Nephron progenitor cell (in vitro differentiated cells): ENCODE data around the gene BRK1.
A peak's percentile ranks its signal among the peaks of the same experiment; 100 is the strongest.
"Not testable (repeated sequence)": the region's sequence is repeated elsewhere in the genome, so short reads cannot be mapped to it uniquely, and the experiment has no call there.

ENCODE experiments used
- DNase-seq: peaks from one replicate; pipeline ENCODE4 v3.0.0; 2021
- H3K27ac Mint-ChIP-seq: 2 replicates; pipeline ENCODE4 v1.8.0; 2021; ENCODE audit warnings: mild to moderate bottlenecking, moderate library complexity, mixed read lengths
- H3K27me3 Mint-ChIP-seq: 2 replicates; pipeline ENCODE4 v1.8.0; 2021; ENCODE audit warnings: mild to moderate bottlenecking, low read depth, mixed read lengths; ENCODE audit not compliant: poor library complexity
- H3K36me3 Mint-ChIP-seq: 2 replicates; pipeline ENCODE4 v1.8.0; 2021; ENCODE audit warnings: low read depth, mixed read lengths
- H3K4me1 Mint-ChIP-seq: 2 replicates; pipeline ENCODE4 v1.8.0; 2021; ENCODE audit warnings: mixed read lengths
- H3K4me3 Mint-ChIP-seq: 2 replicates; pipeline ENCODE4 v1.8.0; 2021; ENCODE audit warnings: mild to moderate bottlenecking, moderate library complexity, mixed read lengths
- H3K9me3 Mint-ChIP-seq: 2 replicates; pipeline ENCODE4 v1.8.0; 2021; ENCODE audit warnings: mild to moderate bottlenecking, moderate library complexity, mixed read lengths
- CTCF ChIP-seq: fragments of 200-600 bp; sonication (generic); IDR thresholded peaks from 2 replicates; pipeline ENCODE4 v1.5.0; 2021; ENCODE audit warnings: antibody characterized with exemption

Gene BRK1

DNA sequence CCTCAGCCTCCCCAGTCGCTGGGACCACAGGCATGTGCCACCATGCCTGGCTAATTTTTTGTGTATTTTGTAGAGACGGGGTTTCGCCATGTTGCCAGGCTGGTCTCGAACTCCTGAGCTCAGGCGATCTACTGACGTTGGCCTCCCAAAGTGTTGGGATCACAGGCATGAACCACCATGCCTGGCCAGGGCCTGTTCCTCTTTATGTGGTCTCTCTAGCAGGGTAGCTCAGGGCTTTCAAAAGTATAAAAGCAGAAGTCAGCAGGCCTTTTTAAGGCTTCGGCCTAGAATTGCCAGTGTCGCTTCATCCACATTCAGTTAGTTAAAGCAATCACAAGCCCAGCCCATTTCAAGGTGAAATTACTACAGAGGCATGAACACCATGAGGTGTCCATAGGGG is 33.8 kb downstream of the BRK1 start:
- H3K9me3 Mint-ChIP-seq = no peaks in the 10 kb centered on the region
- peaks cover 8% of the 10 kb centered on the region for H3K4me1 Mint-ChIP-seq
- peaks cover 73% of the 10 kb centered on the region for H3K36me3 Mint-ChIP-seq
- H3K27ac Mint-ChIP-seq = peak overlapping the region; percentile 72
- no peak overlapping the region for H3K4me3 Mint-ChIP-seq
- no peak for TF ChIP-seq CTCF
- no peak for DNase-seq
- H3K27me3 Mint-ChIP-seq = no peaks in the 10 kb centered on the region

GRCh38 chr3:10150987-10151386 is 35.5 kb downstream of the BRK1 start:
- H3K9me3 Mint-ChIP-seq = no peaks in the 10 kb centered on the region
- H3K27ac Mint-ChIP-seq = no peak overlapping the region
- H3K27me3 Mint-ChIP-seq = no peaks in the 10 kb centered on the region
- DNase-seq = no peak
- no peak for TF ChIP-seq CTCF
- H3K4me3 Mint-ChIP-seq = no peak overlapping the region
- no peaks in the 10 kb centered on the region for H3K4me1 Mint-ChIP-seq
- peaks cover 59% of the 10 kb centered on the region for H3K36me3 Mint-ChIP-seq

GRCh38 chr3:10154335-10155122 is 39.1 kb downstream of the BRK1 start:
- DNase-seq = no peak
- Mint-ChIP-seq H3K4me1 (no peaks in the 10 kb centered on the region), H3K27me3 (no peaks in the 10 kb centered on the region), H3K27ac (peak overlapping the region; percentile 71), H3K4me3 (no peak overlapping the region), H3K9me3 (no peaks in the 10 kb centered on the region), H3K36me3 (peaks cover 37% of the 10 kb centered on the region)
- no peak for TF ChIP-seq CTCF

GRCh38 chr3:10155123-10155472 is 39.6 kb downstream of the BRK1 start:
- peak overlapping the region; percentile 71 for H3K27ac Mint-ChIP-seq
- peaks cover 31% of the 10 kb centered on the region for H3K36me3 Mint-ChIP-seq
- no peaks in the 10 kb centered on the region for H3K27me3 Mint-ChIP-seq
- DNase-seq = no peak
- H3K4me1 Mint-ChIP-seq = no peaks in the 10 kb centered on the region
- no peak overlapping the region for H3K4me3 Mint-ChIP-seq
- H3K9me3 Mint-ChIP-seq = no peaks in the 10 kb centered on the region
- no peak for TF ChIP-seq CTCF

DNA sequence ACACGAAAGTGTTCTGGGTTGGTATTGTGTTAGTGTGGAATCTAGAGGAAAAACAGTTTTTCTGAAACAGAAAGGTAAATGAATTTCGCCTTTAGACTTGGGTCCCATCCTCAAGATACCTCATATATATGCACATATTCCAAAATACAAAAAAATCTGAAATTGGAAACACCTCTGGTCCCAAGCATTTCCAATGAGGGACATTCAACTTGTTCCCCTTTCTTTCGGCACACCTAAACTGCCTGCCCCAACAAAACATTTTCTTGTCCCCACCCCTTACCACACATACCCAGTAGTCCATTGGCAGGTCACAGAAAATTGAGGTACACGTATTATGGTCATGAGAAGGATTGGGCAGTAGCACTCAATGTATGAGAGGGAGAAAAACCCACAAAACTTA is 40.2 kb downstream of the BRK1 start:
- peak overlapping the region; percentile 39 for H3K27ac Mint-ChIP-seq
- TF ChIP-seq CTCF = no peak
- peaks cover 25% of the 10 kb centered on the region for H3K36me3 Mint-ChIP-seq
- H3K4me1 Mint-ChIP-seq = no peaks in the 10 kb centered on the region
- H3K4me3 Mint-ChIP-seq = no peak overlapping the region
- no peaks in the 10 kb centered on the region for H3K9me3 Mint-ChIP-seq
- DNase-seq = no peak
- no peaks in the 10 kb centered on the region for H3K27me3 Mint-ChIP-seq

- TF ChIP-seq CTCF = no peak
- Mint-ChIP-seq H3K36me3 (peaks cover 12% of the 10 kb centered on the region), H3K27ac (no peak overlapping the region), H3K4me1 (no peaks in the 10 kb centered on the region), H3K4me3 (no peak overlapping the region), H3K27me3 (no peaks in the 10 kb centered on the region), H3K9me3 (no peaks in the 10 kb centered on the region)
- no peak for DNase-seq
These were observed 41.6 kb downstream of the BRK1 start for GRCh38 chr3:10157031-10157430.

GRCh38 chr3:10158555-10158954 is 43.1 kb downstream of the BRK1 start:
- H3K9me3 Mint-ChIP-seq, H3K4me3 Mint-ChIP-seq, H3K36me3 Mint-ChIP-seq, H3K27me3 Mint-ChIP-seq, DNase-seq, H3K4me1 Mint-ChIP-seq, H3K27ac Mint-ChIP-seq: not testable (repeated sequence)
